ENCODE measurements around the gene CFDP1. TPM values are rescaled to one million over a fixed set of nuclear protein-coding genes. Genes with fewer than 3 reads are reported as not detected.

CFDP1 gene
- total RNA-seq, 1 experiment from 2014 or later = 64.1 TPM

DNA sequence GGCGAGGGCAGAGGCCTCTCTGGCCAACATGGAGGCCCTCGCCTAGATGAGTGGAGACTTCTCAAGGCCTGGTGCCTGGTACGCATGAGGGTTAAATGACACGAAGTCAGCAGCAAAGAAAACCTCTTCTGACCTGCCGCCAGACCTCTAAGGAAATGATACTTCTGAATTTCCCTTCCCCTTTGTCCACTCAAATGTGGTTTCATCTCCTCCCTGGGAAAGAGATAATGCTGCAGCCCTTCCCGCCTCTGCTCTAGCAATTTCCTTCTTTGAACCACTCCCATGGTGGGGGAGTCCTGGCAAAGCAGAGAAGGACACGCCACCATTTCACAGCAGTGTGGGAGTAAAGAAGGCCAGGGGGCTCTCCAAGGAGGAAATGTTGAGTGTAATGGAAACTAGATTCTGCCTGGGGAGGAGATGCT lies 116.2 kb downstream of the CFDP1 start:
- no peak for DNase-seq
- TF ChIP-seq, protein P1, sequence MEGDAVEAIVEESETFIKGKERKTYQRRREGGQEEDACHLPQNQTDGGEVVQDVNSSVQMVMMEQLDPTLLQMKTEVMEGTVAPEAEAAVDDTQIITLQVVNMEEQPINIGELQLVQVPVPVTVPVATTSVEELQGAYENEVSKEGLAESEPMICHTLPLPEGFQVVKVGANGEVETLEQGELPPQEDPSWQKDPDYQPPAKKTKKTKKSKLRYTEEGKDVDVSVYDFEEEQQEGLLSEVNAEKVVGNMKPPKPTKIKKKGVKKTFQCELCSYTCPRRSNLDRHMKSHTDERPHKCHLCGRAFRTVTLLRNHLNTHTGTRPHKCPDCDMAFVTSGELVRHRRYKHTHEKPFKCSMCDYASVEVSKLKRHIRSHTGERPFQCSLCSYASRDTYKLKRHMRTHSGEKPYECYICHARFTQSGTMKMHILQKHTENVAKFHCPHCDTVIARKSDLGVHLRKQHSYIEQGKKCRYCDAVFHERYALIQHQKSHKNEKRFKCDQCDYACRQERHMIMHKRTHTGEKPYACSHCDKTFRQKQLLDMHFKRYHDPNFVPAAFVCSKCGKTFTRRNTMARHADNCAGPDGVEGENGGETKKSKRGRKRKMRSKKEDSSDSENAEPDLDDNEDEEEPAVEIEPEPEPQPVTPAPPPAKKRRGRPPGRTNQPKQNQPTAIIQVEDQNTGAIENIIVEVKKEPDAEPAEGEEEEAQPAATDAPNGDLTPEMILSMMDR (IDR thresholded peaks at IDR 0.05; ENCODE audit: unreplicated experiment) = no peak
- CTCF ChIA-PET = no interaction called here
- Mint-ChIP-seq H3K27me3 (ENCODE audit: unreplicated experiment) (no peaks in the 10 kb centered on the region), H3K4me1 (ENCODE audit: low read depth, unreplicated experiment) (peaks cover 8% of the 10 kb centered on the region), H3K4me3 (ENCODE audit: low read depth, unreplicated experiment) (no peak overlapping the region), H3K27ac (ENCODE audit: unreplicated experiment) (no peak overlapping the region), H3K9me3 (ENCODE audit: low read depth, unreplicated experiment) (no peaks in the 10 kb centered on the region), H3K36me3 (ENCODE audit: insufficient read depth, unreplicated experiment) (peaks cover 6% of the 10 kb centered on the region)
- intact Hi-C loops (cut with micrococcal nuclease; ENCODE audit: unreplicated experiment) = no loop called here
- no TSS peak for BruUV-seq (replicated peaks)

DNA sequence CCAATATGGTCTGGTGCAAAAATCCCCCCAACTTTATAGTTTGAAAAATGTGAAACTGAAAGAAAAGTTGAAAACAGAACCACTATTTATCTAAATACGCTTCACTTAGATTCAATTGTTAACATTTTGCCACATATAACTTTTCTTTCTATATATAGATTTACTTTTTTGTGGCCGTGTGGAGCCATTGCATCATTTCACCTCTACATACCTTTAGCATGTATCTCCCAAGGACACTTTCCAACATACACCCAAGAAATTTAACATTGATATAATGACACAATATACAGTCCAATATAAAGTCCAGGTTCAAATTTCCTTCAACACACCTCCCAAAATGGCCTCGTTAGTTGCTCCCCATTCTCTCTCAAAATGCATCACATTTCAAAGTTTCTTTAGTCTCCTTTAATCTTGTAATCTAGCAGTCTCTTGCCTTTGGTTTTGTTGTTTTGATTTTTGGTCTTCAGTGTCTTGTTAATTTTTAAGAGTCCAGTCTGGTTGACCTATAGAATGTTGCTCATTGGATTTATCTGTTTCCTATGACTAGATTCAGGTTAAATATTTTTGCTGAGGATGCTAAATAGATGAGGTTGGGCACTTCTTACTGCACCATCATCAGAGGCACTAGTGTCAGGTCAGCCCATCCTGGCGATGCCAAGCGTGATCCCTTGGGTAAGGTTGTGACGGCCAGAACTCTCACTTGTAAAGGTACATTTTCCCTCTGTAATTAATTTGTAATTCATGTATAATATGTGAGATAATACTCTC lies 117.6 kb downstream of the CFDP1 start:
- H3K9me3 Mint-ChIP-seq (ENCODE audit: low read depth, unreplicated experiment) = no peaks in the 10 kb centered on the region
- intact Hi-C loops (cut with micrococcal nuclease; ENCODE audit: unreplicated experiment) = no loop called here
- TF ChIP-seq, protein P1 (IDR thresholded peaks at IDR 0.05; ENCODE audit: unreplicated experiment) = no peak
- peaks cover 6% of the 10 kb centered on the region for H3K36me3 Mint-ChIP-seq (ENCODE audit: insufficient read depth, unreplicated experiment)
- no peak overlapping the region for H3K4me3 Mint-ChIP-seq (ENCODE audit: low read depth, unreplicated experiment)
- DNase-seq = no peak
- no TSS peak for BruUV-seq (replicated peaks)
- H3K4me1 Mint-ChIP-seq (ENCODE audit: low read depth, unreplicated experiment) = no peaks in the 10 kb centered on the region
- H3K27ac Mint-ChIP-seq (ENCODE audit: unreplicated experiment) = no peak overlapping the region
- no peaks in the 10 kb centered on the region for H3K27me3 Mint-ChIP-seq (ENCODE audit: unreplicated experiment)
- CTCF ChIA-PET = no interaction called here

DNA sequence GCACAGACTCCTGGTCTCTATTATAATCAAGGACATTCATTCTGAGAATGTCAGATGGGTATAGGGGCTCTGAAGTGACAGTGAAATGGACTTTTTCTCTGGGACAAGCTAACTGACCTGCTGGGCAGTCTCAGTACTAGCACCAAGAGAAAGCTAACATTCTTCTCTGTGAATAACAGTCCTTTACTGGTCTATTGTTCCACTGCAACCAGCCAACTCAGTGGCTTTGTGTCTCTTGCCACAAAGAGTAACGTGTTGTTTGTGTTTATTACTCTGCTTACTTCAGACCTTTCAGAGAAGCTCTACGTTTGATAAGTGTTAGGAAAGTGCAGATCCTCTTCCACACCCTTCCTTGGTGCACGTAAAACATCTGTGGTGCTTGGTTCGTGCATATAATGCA lies 120.4 kb downstream of the CFDP1 start:
- Mint-ChIP-seq H3K27ac (ENCODE audit: unreplicated experiment) (no peak overlapping the region), H3K4me1 (ENCODE audit: low read depth, unreplicated experiment) (peaks cover 21% of the 10 kb centered on the region)
- CTCF ChIA-PET = no interaction called here

DNA sequence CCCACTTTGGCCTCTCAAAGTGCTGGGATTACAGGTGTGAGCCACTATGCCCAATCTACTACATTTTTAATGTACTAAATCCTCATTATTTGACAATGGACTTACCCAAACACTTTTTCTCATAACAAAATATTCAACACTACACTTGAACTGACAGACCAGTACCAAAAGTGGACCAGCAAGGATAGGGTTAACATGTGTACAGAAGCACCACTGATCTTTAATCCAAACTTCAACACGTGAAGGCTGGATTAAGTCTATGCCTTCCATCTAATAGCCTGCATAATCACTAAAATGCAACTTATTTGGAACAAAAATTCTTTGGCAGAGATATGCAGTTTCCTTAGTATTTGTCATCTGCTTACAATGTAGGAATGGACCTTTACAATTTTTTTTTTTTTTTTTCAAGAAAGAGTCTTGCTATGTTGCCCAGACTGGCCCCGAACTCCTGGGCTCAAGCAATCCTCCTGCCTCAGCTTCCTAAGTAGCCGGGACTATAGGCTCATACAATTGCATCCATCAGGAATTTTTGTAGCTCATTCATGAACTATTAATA lies 121.8 kb downstream of the CFDP1 start:
- Mint-ChIP-seq H3K27ac (ENCODE audit: unreplicated experiment) (no peak overlapping the region), H3K9me3 (ENCODE audit: low read depth, unreplicated experiment) (no peaks in the 10 kb centered on the region), H3K4me1 (ENCODE audit: low read depth, unreplicated experiment) (peaks cover 35% of the 10 kb centered on the region), H3K4me3 (ENCODE audit: low read depth, unreplicated experiment) (no peak overlapping the region), H3K36me3 (ENCODE audit: insufficient read depth, unreplicated experiment) (peaks cover 21% of the 10 kb centered on the region), H3K27me3 (ENCODE audit: unreplicated experiment) (no peaks in the 10 kb centered on the region)
- no peak for DNase-seq
- intact Hi-C loops (cut with micrococcal nuclease; ENCODE audit: unreplicated experiment) = no loop called here
- TF ChIP-seq, protein P1 (IDR thresholded peaks at IDR 0.05; ENCODE audit: unreplicated experiment) = no peak
- BruUV-seq (replicated peaks) = no TSS peak
- CTCF ChIA-PET = no interaction called here

More for the DNA sequence above, 120.4 kb downstream of the CFDP1 start:
- Mint-ChIP-seq H3K9me3 (ENCODE audit: low read depth, unreplicated experiment) (no peaks in the 10 kb centered on the region), H3K27me3 (ENCODE audit: unreplicated experiment) (no peaks in the 10 kb centered on the region), H3K4me3 (ENCODE audit: low read depth, unreplicated experiment) (no peak overlapping the region), H3K36me3 (ENCODE audit: insufficient read depth, unreplicated experiment) (peaks cover 14% of the 10 kb centered on the region)
- BruUV-seq (replicated peaks) = no TSS peak
- intact Hi-C loops (cut with micrococcal nuclease; ENCODE audit: unreplicated experiment) = no loop called here
- DNase-seq = no peak
- TF ChIP-seq, protein P1 (IDR thresholded peaks at IDR 0.05; ENCODE audit: unreplicated experiment) = no peak

Measured in Calu3 (cell line).